GM12874 (cell line): ENCODE measurements around the gene AMBP.

Experiments
- CTCF ChIP-seq: IDR thresholded peaks from 2 replicates; pipeline ENCODE4 v1.5.1; 2011; ENCODE audit warnings: low read depth, mild to moderate bottlenecking, control low read depth, low read length, moderate library complexity; ENCODE audit not compliant: insufficient read depth

The AMBP gene

DNA sequence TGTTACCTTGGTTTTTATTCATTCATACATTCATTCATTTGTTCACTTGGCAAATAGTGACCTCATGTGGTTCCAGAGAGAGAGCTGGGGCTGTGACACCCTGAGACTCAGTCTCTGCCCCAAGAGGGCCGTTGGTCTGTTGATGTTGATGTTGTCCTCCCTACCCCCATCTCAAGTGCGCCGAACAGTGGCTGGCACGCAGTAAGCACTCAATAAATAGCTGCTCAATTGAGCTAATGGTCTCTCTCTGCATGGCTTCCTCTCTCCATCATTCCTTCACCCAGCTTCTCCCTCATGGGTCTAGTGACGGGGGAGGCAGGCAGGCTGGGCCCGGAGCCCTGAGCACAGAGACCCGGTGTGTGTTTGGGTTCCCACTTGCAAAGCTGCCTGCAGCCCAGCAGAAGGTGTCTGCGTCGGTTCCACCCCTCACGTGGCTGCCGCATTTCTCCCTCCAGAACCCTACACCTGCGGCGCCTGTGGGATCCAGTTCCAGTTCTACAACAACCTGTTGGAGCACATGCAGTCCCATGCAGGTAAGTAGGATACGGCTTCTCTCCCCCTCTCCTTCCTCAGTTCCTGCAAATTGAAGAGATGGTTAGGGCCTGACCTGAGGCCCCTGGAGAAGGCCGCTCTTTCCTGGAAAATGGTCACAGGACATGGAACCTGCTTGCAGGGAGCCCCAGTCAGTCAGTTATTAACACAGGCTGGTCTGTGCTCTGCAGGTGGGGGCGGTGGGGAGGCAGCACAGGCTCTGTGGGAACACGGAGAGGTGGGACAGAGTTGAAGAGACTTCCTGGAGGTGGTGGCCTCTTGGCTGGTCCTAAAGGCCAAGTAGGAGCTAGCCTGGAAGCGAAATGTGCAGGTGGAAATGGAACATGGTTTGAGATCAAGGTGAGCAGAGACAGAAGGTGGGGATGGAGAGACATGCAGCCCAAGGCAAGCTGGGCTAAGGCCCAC is 42.0 kb downstream of the AMBP start:
- TF ChIP-seq CTCF, result no peak

DNA sequence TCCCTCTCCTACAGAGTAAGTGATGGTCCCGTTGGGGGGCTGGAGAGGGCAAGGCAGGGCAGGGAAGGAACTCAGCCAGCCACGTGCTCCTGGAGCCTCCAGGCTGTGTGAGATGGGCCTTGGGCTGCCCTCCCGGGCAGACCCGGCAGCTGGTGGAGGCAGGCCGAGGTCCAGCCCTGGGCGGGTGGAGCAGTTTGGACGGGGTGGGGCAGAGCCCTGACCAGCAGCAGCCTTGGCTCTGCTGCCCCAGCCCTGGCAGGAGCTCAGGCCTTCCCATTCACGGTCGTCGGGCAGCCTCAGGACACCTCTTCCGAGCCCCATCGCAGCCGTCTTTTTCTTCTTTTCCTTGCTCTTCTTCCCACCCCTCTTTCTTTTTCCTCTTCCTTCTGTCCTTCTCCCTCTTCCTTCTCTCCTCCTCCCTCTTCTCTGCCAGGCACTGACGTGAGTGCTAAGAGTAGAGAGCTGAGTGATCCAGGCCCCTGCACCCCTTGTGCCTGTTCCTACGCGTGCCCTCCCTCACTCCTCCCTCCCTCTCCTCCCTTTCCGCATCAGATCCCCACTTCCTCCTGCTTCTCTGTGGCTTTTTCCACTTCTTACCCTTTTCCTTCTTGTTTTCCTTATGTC is 42.8 kb downstream of the AMBP start:
- TF ChIP-seq CTCF, result no peak

DNA sequence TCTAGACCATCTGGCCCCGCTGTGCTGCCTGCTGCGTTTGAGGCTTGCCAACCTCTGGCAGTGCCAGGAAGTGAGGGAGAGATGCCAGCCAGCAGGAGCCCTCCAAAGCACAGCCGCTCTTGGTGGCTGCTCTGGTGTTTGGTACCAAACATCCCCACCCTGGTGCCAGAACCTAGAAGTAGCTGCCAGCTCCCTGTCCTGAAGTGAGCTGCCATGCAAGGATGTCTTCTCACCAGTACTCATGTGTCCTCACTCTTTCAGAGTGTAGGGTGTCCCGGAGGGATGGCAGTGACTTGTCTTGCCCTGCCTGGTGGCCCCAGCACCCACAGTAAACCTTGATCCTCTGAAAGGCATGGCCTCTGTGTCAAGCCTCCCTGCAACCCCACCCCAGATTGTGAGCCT is 43.4 kb downstream of the AMBP start:
- TF ChIP-seq CTCF, result no peak

GRCh38 chr9:114034196-114034595 is 43.9 kb downstream of the AMBP start:
- no peak for TF ChIP-seq CTCF

DNA sequence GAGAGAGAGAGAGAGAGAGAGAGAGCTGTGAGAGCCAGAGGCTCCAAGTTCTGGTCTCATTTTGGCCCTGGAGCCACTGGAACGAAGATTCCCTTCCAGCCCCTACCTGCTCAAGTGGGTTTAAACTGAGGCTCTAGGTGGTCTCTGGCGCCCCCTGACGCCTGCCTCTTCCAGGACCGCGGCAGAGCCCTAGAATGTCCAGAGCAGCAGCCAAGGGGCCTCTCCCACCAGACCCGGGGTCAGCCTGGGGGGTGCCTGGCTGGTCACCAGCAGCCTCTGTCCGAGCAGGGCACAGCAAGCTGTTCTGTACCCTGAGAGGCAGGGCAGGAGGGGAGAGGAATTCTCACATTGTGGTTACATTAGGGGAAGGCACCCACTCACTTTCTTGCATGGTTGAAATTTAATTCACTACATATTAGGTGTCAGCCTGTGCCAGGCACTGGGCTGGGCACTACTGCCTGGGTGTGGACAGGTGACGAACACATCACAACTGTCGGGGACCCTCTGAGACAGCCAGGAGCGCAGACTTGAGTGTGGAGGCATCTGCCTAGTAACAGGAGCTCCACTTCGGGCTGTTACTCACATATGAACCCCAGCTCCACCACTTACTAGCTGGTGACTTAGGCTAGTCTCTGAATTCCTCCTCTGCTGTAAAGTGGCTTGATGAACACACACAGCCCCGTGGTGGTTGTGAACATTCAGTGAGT is 44.5 kb downstream of the AMBP start:
- TF ChIP-seq CTCF, result peak; percentile 44

GRCh38 chr9:114031948-114032840 is 45.9 kb downstream of the AMBP start:
- TF ChIP-seq CTCF, result no peak
